MM.1S (cell line): ENCODE data around the gene CLMN.

ENCODE experiments used
- DNase-seq: peaks from one replicate; pipeline ENCODE4 v3.0.0-alpha.2; 2015
- H2AFZ ChIP-seq: fragments of 300-600 bp; sonication (generic); 2 replicates; pipeline ENCODE4 v1.6.0; 2016; ENCODE audit warnings: antibody characterized with exemption, low read length
- H3F3A ChIP-seq: fragments of 300-600 bp; sonication (generic); 2 replicates; pipeline ENCODE4 v1.6.1; 2016; ENCODE audit warnings: mild to moderate bottlenecking, antibody characterized with exemption, low read length, moderate library complexity, mixed read lengths; ENCODE audit not compliant: insufficient read depth
- H3K27ac ChIP-seq: fragments of 300-600 bp; sonication (generic); 2 replicates; pipeline ENCODE4 v1.5.1; 2016; ENCODE audit warnings: mild to moderate bottlenecking, low read length
- H3K27me3 ChIP-seq: fragments of 300-600 bp; sonication (generic); replicated peaks from 2 replicates; pipeline ENCODE4 v1.6.0; 2016; ENCODE audit warnings: low read length; ENCODE audit not compliant: insufficient read depth
- H3K36me3 ChIP-seq: fragments of 300-600 bp; sonication (generic); replicated peaks from 2 replicates; pipeline ENCODE4 v1.6.1; 2016; ENCODE audit warnings: mild to moderate bottlenecking, low read length, mixed read lengths; ENCODE audit not compliant: insufficient read depth
- H3K4me1 ChIP-seq: fragments of 300-600 bp; sonication (generic); 2 replicates; pipeline ENCODE4 v1.6.1; 2016; ENCODE audit warnings: low read length, mixed read lengths
- H3K4me2 ChIP-seq: fragments of 300-600 bp; sonication (generic); 2 replicates; pipeline ENCODE4 v1.6.0; 2016; ENCODE audit warnings: low read depth, low read length
- H3K4me3 ChIP-seq: fragments of 300-600 bp; sonication (generic); 2 replicates; pipeline ENCODE4 v1.5.1; 2016; ENCODE audit warnings: low read length, mixed read lengths
- H3K79me2 ChIP-seq: fragments of 300-600 bp; sonication (generic); 2 replicates; pipeline ENCODE4 v1.6.1; 2016; ENCODE audit warnings: mixed run types, low read length, mixed read lengths
- H3K9ac ChIP-seq: fragments of 300-600 bp; sonication (generic); 2 replicates; pipeline ENCODE4 v1.6.1; 2016; ENCODE audit warnings: low read length, mixed read lengths
- H3K9me2 ChIP-seq: fragments of 300-600 bp; sonication (generic); replicated peaks from 2 replicates; pipeline ENCODE4 v1.6.1; 2016; ENCODE audit warnings: mild to moderate bottlenecking, low read length, mixed read lengths; ENCODE audit not compliant: insufficient read depth
- H3K9me3 ChIP-seq: fragments of 300-600 bp; sonication (generic); replicated peaks from 2 replicates; pipeline ENCODE4 v1.6.1; 2016; ENCODE audit warnings: mild to moderate bottlenecking, low read length, mixed read lengths; ENCODE audit not compliant: insufficient read depth
- H4K20me1 ChIP-seq: fragments of 300-600 bp; sonication (generic); 2 replicates; pipeline ENCODE4 v1.6.1; 2016; ENCODE audit warnings: mild to moderate bottlenecking, low read length, moderate library complexity, mixed read lengths; ENCODE audit not compliant: insufficient read depth
- EZH2 ChIP-seq: fragments of 300-600 bp; sonication (generic); optimal IDR thresholded peaks from 2 replicates; pipeline ENCODE3; 2017; ENCODE audit warnings: low read depth, mild to moderate bottlenecking, antibody characterized with exemption, low read length, mixed read lengths
- EZH2phosphoT487 ChIP-seq: fragments of 300-600 bp; sonication (generic); IDR thresholded peaks from 2 replicates; pipeline ENCODE4 v1.6.1; 2018; ENCODE audit warnings: antibody characterized with exemption, low read length
- TF ChIP-seq, protein P1 (sequence below): fragments of 300-600 bp; sonication (generic); IDR thresholded peaks from 2 replicates; pipeline ENCODE4 v1.5.1; 2016; ENCODE audit warnings: antibody characterized with exemption, low read length, mixed read lengths

Gene CLMN

DNA sequence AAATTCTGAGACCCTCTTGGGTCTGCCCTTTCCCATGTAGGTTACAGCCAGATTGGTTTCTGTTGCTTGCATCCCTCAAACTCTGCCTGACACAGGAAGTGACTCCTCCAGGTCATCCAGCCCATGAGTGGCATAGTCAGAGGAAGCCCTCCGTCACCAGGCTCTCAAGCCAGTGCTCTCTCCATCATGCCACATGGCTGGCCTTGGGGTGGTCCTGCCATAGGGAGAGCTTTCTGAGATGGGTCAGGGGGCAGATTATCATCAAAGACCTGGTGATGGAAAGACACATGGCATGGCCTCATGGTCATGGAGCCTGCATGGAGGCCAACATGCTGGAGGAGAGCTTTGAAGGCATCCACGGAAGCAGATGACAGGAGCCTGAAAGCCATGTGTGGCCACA, 15.4 kb upstream of the CLMN start:
- no peak overlapping the region for H2AFZ ChIP-seq
- H3K27ac ChIP-seq = no peak overlapping the region
- DNase-seq = no peak
- H3F3A ChIP-seq = no peaks in the 10 kb centered on the region
- H3K9me3 ChIP-seq = no peaks in the 10 kb centered on the region
- H3K4me1 ChIP-seq = 0 out of 2 replicates have a peak, but pooled peaks cover 2% of the 10 kb centered on the region
- H3K36me3 ChIP-seq = no peaks in the 10 kb centered on the region
- no peak overlapping the region for H3K4me3 ChIP-seq
- H3K4me2 ChIP-seq = no peak overlapping the region
- TF ChIP-seq, protein P1, sequence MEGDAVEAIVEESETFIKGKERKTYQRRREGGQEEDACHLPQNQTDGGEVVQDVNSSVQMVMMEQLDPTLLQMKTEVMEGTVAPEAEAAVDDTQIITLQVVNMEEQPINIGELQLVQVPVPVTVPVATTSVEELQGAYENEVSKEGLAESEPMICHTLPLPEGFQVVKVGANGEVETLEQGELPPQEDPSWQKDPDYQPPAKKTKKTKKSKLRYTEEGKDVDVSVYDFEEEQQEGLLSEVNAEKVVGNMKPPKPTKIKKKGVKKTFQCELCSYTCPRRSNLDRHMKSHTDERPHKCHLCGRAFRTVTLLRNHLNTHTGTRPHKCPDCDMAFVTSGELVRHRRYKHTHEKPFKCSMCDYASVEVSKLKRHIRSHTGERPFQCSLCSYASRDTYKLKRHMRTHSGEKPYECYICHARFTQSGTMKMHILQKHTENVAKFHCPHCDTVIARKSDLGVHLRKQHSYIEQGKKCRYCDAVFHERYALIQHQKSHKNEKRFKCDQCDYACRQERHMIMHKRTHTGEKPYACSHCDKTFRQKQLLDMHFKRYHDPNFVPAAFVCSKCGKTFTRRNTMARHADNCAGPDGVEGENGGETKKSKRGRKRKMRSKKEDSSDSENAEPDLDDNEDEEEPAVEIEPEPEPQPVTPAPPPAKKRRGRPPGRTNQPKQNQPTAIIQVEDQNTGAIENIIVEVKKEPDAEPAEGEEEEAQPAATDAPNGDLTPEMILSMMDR = no peak
- TF ChIP-seq EZH2 = no peak
- TF ChIP-seq EZH2phosphoT487 = no peak
- no peak overlapping the region for H3K9ac ChIP-seq
- no peaks in the 10 kb centered on the region for H3K27me3 ChIP-seq
- H3K9me2 ChIP-seq = no peaks in the 10 kb centered on the region
- no peaks in the 10 kb centered on the region for H3K79me2 ChIP-seq
- no peaks in the 10 kb centered on the region for H4K20me1 ChIP-seq

DNA sequence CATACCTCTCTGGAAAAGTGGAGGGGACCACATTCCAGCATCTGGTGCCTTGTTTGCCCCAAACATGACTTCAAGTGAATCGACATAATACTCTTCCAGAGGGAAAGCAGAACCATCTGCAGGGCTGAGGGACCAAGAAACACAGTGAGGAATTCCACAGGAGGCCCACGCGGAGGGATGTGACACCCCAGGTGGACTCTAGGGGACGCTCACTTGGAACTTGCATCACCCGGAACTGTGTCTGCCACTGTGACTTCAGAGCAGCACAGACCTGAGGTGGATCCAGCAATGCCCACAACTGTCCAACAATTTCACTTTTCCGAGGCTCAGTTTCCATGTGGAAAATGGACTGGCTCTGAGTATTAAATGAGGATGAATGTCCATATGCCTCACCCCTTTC, 14.3 kb upstream of the CLMN start:
- Histone ChIP-seq H3K27me3 (no peaks in the 10 kb centered on the region), H3K36me3 (no peaks in the 10 kb centered on the region), H3K4me1 (peaks cover 12% of the 10 kb centered on the region), H3K4me3 (no peak overlapping the region), H3K79me2 (no peaks in the 10 kb centered on the region), H3F3A (no peaks in the 10 kb centered on the region), H2AFZ (no peak overlapping the region), H3K27ac (no peak overlapping the region), H4K20me1 (no peaks in the 10 kb centered on the region), H3K9ac (no peak overlapping the region), H3K9me3 (no peaks in the 10 kb centered on the region), H3K9me2 (no peaks in the 10 kb centered on the region), H3K4me2 (no peak overlapping the region)
- DNase-seq = no peak
- TF ChIP-seq EZH2 (no peak), EZH2phosphoT487 (no peak)
- TF ChIP-seq, protein P1 = no peak

DNA sequence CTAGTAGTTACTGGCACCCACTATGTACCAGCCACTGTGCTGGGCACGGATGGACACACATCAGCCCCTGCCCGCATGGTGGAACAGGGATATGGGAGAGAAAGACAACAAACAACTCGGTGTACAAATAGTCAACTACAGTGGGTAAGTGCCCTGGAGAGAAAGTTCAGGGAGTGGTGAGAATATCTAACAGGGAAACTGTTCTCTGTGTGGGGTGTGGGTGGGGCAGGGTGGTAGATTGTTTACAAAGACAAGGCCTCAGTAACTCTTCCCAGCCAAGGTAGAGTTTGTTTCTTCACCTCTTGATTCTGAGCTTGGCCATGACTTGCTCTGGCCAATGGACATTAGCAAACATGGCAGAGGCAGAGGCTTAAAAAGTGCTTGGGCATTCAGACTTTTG, 12.9 kb upstream of the CLMN start:
- Histone ChIP-seq H3K4me3 (no peak overlapping the region), H3K4me2 (no peak overlapping the region), H3F3A (peaks cover 5% of the 10 kb centered on the region), H3K9me3 (no peaks in the 10 kb centered on the region), H3K79me2 (no peaks in the 10 kb centered on the region), H3K9me2 (no peaks in the 10 kb centered on the region), H3K4me1 (peaks cover 23% of the 10 kb centered on the region), H3K27me3 (no peaks in the 10 kb centered on the region), H3K36me3 (no peaks in the 10 kb centered on the region), H2AFZ (no peak overlapping the region), H3K9ac (no peak overlapping the region), H3K27ac (no peak overlapping the region), H4K20me1 (no peaks in the 10 kb centered on the region)
- no peak for TF ChIP-seq EZH2
- TF ChIP-seq, protein P1 = no peak
- no peak for TF ChIP-seq EZH2phosphoT487
- DNase-seq = no peak
